ELF-1 (cell line): Measurements from ENCODE around the gene SP2.

Experiments used
- DNase-seq: peaks from one replicate; pipeline ENCODE4 v3.0.0-alpha.2; 2016; ENCODE audit warnings: low read depth, low spot score

The SP2 gene

DNA sequence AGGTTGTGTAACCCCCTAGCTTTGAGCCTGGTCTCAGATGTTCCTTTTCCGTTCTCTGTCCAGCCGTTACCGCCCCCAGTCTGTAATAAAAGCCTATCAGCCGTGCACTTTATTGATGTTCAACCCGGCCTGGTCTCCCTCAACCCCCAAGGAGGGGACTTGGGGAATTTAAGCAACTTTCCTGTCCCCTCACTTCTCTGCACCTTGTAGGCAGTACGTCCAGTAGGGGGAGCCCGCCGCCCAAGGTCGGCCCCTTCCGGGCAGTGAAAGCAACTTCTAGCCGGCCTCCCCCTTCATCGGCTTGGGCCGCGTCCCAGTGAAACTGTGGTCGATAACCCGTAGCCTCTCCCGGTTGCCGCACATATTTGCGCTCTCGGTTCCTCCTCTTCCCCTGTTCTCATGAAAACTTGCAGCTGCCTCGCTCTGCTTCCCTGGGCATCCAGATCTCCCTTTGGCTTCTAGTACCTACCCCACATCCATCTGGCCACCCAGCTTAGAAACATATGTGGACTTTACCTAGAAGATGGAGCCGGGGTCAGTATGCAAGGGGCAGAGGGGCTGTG lies 53.2 kb downstream of the SP2 start:
- peak; percentile 90 for DNase-seq

DNA sequence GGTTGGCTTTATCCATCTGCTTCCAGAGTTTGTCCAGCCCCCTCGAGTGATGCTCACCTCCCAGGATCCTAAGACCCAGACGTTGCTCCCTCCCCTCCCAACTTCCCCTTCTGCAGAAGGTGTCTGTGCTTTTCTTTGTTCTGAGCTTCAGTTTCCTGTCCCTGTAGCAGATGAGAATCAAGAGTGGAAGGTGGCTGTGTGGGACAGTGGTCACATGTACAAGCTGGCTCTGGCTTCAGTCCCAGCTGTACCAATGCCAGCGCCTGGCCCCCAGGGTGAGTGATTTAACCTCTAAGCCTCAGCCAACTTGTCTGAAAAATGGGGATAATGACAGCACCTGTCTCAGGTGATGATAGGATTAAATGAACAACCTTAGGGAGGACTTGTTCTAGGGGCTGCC lies 53.9 kb downstream of the SP2 start:
- no peak for DNase-seq

DNA sequence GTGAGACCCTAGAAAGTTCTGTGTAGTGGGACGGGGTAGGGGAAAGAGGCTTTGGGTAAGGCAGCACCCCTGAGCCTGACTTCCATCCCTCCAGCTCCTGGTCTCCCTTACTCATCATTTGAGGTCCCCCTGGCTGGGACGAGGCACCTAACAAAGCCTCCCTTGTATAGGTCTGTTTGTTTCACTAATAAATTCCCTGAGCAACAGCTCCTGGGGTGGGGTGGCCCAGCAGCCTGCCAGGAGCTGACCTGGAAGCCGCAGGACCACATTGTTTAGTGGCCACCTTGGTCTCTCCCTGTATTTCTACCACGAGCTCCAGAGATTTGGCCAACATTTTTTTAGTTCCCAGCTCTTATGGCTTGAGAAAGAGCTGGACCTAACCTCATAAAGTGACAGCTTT lies 54.4 kb downstream of the SP2 start:
- DNase-seq = no peak

DNA sequence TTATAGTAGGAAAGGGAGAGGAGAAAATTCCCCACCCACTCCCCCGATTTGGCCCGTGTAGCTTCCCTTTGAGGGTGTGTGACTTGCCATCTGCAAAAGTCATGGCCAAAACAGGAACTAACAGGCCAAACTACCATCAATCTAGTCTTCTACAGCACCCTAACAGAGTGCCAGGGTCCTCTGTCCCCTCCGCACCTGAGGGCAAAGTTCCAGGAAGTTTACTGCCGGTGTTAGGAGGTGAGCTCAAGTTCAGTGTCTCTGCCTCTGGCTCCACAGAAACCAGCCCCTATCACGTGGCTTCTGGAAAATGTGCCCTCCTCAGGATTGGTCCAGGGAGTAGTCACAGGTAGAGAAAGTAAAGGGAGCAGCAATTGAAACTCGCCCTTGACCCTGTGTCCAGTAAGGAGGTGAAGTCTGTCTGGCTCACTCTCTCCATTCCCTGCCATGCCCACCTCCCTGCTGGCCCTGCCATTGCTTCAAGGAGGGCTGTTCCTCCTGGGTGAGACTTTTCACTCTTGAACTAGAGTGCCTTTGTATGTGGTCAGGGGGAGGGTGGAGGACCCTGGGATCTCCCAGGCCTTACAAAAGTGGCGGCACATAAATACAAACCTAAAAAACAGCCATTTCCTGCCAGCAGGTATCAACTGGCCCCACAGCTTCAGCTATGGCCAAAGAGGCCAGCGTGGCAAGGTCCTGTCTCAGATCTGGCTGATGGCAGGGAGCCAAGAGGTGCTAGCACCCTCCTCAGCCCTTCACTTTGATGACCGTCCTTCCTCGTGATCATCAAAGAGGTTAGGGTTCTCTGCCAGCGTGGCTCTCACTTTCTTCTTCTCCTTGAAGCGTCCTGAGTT lies 56.4 kb downstream of the SP2 start:
- DNase-seq = no peak

DNA sequence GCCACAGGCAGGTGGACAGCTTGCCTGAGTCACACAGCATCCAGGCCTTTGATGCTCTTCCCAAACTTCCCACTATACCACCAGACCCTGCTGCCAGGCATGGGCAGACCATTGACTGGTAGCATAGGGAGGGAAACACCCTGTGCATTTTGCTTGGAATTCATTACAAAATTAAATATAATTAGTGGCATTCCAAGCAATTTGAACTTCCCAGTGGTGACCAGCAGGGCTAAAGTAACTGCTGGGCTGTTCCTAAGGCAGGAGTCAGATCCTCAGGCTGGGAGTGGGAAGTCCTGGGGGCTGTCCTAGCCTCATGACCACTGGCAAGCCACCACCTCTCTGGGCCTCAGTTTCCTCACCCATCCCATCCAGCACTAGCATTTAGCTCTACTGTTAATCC lies 57.9 kb downstream of the SP2 start:
- DNase-seq = no peak

DNA sequence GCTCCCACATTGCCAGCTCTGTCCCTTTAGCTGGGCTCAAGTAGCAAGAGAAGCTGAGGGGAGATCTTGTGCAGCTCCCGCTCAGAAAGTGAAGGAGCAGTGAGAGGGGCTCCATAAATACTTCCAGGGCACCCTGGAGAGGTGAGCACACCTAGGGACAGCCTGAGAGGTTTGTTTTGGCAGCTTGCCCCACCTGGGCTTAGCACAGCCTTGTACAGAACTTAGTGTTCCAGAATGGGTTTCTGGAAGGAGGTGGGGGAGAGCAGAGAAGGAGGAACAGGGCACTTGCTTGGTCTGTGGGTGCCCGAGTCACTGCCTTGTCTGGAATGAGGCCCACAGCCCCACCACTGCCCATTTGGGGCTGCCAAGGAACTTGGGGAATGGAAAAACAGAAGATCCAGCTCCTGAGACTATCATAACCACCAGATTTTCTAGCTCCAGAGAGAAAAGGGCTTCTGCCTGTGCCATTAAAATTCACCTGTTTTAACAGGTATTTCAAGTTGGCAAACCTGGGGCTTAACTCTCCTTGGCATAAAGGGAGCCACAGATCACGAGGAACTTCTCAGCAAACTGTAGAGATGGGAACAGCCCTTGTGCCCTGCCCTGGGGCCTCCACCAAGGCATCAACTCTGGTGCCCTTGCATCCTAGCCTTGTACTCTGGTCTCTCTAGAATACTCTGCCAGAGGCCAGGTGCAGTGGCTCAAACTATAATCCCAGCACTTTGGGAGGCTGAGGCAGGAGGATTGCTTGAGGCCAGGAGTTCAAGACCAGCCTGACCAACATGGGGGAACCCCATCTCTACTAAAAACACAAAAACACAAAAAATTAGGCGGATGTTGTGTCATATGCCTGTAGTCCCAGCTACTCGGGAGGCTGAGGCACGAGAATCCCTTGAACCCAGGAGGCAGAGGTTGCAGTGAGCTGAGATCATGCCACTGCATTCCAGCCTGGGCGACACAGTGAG lies 59.7 kb downstream of the SP2 start:
- no peak for DNase-seq

DNA sequence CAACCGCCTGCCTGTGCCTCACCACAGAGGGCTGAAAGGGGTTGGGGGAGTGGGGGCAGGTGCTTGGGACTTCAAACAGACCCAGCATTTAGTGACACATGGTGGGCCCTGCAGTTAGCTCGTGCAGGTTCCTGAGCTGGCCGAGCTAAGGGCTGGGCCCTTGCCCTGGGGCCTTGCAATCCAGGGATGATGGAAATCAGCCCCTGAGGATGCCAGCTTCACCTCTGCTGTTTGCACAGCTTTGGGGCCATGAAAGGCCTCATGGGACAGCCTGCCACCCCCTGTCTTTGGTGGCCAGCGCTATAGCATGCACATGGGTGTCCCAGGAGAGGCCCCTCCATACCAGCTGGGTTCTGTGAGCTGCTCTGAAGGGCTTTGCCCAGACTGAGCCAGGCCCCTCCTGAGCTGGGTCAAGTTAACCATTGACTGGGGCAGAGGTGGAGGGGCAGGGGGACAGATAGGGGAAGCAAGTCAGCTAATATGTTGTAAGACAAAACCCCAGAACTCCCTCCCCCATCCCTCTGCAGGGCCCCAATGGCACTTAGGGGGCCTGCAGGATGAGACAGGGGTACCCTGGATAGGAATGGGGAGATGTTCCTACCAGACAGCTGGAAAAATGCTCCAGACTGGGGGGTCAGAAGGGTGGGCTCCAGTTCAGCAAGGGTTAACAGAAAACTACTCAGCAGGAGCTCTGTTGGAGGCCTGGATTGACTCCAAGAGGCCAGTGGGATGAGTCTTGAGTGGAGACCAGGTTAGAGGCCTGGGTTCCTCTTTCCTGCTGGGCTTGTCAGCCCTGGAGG lies 61.0 kb downstream of the SP2 start:
- peak; percentile 25 for DNase-seq

DNA sequence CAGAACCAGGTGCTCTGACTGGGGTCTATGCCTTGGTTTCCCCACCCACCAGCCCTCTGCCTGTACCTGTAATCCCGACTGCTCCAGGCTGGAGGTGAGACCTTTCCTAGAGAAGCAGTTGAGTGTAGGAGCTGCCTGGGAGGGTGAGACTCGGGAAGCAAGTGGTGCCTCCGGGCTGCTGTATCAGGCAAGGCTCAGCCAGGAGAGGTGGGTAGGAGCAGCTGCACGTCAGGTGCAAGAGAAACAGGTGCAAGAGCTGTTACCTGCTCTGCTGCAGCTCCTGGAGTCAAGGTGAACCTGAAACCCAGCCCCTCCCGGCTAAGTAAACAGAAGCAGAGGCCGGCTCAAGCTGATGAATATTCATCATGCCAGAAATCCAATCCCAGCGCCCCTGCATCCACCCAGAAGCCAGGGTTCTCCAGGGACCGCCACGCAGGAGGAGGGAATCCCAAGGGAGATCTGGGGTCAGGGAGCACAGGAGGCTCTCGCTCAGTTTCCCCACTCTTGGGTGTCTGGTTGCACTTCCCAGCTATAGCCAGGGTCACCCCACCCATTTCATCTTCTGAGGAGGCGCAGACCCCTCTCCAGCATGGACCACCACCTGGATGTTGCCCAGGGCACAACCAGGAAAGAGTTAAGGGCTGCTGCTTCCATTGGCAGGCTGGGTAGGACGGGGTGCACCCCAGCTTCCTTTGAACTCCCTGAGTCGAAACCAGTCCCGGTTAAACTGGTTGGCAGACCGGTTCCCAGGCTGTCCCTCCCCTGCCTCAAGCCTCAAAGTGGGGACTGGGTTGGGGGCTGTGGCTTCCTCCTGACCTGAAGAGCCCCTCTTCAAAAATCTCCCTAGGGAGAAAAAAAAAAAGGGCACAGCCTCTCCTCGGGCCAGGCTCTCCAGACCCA lies 61.8 kb downstream of the SP2 start, which contains the start of gene PRR15L:
Gene PRR15L, minus strand, starts transcription at position 293 of the 900 bp plus-strand sequence. CDS start 4,649 bp downstream, outside the sequence.
- peak; percentile 42 for DNase-seq

DNA sequence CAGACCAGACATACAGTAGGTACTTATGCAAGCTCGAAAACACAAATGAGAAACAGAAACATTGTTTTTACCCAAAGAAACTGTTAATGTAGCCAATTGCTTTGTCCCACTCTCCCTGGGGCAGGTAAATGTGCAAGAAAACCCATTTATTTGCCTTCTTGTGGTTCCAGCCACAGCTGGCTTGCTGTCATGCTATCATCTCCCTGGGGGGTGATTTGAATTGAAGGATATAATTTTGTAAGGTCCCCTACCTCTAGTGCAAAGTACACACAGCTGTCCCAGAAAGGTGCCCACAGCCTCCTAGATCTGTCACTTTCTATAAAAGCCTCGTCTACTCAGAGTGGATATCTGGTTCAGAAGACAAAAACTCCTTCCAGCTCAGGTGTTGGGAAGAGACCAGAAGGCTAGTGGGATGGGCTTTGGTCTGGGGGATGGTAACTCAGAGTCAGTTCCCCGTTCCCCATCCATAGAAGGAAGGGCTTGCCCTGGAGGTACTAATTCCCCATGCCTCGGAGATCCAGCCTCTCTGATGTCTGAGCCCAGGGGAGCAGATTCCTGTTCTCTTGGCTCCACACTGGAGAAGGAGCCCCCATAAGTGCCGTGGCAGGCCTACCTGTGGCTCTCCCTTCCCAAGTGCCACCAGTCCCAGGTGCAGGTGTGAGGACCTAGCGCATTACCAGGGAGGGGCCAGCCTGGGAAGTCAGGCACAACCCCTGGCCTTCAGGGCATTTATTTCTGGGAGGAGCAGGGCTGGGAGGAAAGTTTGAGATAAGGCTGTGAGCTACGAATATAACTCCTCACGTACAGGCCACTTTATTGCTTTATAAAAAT lies 64.0 kb downstream of the SP2 start:
- DNase-seq = peak; percentile 43

DNA sequence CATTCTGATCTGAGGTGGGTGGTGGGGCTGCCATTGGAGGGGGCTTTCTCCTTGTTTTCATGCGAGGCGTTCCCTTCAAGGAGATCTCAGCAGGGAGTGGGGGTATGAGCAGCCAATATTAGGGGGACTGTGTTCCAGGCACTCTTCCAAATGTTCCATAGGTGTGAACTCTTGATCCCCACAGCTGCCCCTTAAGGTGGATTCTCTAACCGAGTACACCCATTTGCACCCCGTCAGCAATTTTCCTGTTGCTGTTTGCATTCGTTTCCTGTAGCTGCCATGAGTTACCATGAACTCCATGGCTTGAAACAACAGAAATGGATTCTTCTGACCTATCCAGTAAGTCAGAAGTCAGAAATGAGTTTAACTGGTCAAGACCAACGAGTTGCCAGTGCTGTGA lies 65.4 kb downstream of the SP2 start:
- DNase-seq = no peak

DNA sequence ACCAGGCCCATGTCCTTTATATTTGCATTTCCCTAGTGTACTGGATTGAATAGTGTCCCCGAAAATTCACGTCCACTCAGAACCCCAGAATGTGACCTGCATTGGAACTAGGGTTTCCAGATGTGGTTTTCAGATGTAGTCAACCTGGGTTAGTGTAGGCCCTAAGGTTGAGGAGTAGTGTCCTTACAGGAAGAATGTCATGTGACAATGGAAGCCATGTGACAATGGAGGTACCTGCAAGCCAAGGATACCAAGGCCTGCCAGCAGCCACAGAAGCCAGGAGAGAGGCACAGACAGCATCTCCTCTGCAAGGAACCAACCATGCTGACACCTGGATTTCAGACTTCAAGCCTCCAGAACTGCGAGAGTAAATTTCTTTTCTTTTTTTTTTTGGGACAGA lies 66.9 kb downstream of the SP2 start:
- no peak for DNase-seq

DNA sequence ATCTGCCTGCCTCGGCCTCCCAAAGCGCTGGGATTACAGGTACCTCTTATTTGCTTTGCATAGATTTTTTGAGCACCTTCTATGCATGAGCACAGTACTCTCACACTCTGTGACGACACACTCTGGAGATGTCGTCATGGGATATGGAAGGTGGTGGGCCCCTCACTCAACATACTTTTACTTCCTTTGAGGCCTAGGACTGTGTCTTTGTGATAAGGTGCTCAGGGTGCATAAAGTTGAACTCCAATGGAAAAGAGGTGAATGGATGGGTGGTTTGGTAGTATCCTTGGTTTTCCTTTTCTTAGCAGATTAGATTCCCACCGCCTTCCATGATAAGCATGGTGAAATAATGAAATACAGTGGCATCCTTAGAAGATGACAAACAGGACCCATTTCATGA lies 68.8 kb downstream of the SP2 start:
- no peak for DNase-seq

DNA sequence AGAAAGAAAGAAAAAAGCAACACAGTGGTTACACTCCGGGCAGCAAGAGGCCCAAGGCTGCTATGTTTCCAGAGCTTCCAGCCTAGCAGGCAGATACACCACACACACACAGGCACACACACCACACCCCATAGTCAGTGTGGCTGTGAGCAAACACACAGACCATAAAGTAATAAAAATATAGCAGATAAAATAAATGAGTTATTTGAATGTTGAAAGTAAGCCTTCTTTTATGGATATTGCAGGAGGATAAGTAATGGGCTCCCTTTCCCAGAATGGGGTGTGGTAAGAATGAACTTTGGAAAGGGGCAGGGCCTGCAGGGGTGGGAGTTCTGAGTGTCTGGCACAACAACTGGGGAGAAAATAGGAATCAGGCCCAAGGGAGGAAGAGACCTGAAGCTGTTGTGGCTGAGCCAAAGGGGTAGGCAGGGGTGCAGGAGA lies 70.1 kb downstream of the SP2 start:
- DNase-seq = no peak

DNA sequence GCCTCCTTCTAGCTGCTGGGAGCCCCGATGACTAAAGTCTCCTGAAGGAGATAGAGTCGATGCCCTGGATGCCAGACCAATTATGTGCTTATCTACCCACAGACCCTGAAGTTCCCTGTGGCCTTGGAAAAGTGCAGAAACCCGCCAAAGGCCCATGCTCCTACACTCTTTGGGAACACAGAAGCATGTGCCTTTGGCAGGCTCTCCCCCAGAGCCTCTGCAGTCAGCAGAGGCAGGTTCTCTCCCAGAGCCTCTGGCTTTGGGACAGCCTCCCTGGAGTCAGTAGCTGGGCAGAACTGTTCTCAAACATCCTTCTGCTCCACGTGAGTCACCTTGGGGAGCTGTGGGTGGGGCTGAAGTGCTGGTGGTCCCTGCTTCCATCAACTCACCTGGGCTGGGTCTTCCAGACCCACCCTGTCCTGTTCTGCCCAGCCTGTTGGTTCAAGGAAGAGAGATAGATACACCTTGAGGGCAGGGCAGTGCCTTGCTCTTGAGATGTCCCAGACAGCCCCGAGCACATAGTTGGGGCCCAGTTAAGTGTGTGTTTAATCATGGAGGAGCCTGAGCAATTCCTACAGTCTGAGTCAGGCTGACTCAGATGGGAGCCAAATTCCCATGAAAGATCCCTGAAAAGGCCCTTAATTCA lies 71.7 kb downstream of the SP2 start:
- DNase-seq = peak; percentile 52

DNA sequence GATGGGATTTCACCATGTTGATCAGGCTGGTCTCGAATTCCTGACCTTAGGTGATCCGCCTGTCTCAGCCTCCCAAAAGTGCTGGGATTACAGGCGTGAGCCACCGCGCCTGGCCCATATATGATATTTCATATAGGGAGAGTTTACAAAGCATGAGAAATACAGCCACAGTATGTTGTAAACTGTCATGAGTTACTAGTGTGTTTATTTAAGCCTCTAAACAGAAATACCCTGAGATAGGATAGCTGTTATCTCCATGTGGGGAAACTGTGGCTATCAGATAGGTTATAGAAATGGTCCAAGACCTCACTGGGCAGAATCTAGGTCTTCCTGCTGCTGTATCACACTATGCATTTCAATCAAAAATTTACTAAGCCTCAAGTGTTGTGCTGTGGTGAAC lies 72.8 kb downstream of the SP2 start:
- DNase-seq = no peak

DNA sequence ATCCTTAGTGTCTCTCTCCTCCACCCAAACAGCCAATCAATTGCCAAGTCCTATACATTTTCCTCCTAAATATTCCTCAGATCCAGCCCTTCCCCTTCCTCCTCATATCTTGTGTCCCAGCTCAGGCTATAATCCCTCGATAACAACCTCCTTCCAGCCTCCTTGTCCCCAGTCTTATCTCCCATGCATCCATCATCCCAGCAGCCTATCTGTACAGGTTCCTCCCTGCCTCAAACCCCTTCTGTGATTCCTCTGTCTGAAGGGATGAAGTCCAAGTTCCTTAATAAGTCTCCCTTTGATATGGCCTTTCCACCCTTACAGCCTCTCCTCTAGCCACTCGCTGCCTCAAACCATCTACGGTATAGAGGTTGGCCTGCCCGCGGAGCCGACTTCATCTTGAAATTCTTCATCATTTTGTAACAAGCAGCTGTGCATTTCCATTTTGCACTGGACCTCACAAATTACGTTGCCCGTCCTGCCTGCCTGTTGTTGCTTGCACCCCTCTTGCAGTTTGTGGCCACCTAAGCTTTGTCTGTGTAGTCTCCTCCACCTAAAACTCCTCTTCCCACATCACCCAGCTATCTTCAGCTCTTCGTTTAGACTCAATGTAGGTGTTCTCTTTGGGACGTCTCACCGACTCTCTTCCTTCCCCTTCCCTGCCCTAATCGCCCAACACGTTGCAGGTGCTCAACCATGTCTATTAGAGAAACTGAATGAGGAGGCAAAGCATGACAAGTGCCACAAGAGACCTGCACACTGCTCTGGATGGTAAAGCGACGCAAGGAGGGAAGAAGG lies 74.1 kb downstream of the SP2 start:
- DNase-seq = no peak

DNA sequence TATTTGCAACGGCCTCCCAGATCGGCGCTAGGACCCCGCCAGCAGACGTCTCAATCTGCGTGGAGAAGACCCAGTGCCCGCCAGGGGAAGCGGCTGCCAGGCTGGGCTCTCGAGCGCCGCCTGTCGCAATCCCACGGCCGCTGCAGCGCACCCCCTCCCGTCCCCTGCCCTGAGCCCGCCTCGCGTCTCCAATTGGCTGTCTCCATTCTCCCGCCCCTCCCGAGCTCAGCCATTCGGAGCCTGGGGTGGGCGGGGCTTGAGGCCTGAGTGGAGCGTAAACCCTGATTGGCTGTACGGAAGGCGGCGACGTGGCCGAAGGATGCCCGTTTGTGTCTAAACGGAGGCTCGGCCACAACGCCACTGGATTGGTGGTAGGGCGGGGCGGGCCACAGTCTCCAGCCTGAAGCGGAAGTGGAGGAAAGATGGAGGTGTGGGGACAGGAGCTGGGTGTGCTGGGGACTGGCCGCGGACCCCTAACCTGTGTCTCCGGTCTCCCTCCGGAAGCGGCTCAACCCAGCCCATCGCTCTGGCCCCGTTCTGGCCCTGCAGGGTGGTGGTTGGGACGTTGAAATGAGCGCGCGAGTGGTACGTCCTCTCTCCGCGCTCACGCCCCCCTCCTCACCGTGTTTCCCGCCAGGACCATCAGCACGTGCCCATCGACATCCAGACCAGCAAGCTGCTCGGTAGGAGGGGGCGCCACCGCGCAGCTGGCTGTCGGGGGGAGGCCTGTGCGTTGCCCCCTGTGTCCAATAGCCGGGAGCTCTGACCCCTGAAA lies 74.9 kb downstream of the SP2 start, which contains the start of gene CDK5RAP3:
Gene CDK5RAP3, plus strand, starts transcription at position 389 of the 775 bp plus-strand sequence. Its CDS starts 34 bp downstream, at position 423.
- peak; percentile 100 for DNase-seq
